Ectodermal cell (in vitro differentiated cells): ENCODE measurements around the gene LMAN1.

Experiments
- H3K27ac ChIP-seq: 2 replicates; pipeline ENCODE4 v1.7.0; 2013; ENCODE audit warnings: mild to moderate bottlenecking, low read depth, low read length; ENCODE audit not compliant: insufficient read depth, poor library complexity, severe bottlenecking
- H3K27me3 ChIP-seq: 2 replicates; pipeline ENCODE4 v1.7.0; 2013; ENCODE audit warnings: mild to moderate bottlenecking, low read length; ENCODE audit not compliant: insufficient read depth, control insufficient read depth, poor library complexity, severe bottlenecking
- H3K36me3 ChIP-seq: one replicate; pipeline ENCODE4 v1.7.0; 2013; ENCODE audit warnings: low read length; ENCODE audit not compliant: control insufficient read depth, insufficient read depth
- H3K4me1 ChIP-seq: one replicate; pipeline ENCODE4 v1.7.0; 2013; ENCODE audit warnings: low read length; ENCODE audit not compliant: control insufficient read depth, insufficient read depth
- H3K4me3 ChIP-seq: 2 replicates; pipeline ENCODE4 v1.7.0; 2013; ENCODE audit warnings: low read depth, low read length, control low read depth; ENCODE audit not compliant: insufficient read depth
- H3K9me3 ChIP-seq: 2 replicates; pipeline ENCODE4 v1.7.0; 2013; ENCODE audit warnings: mild to moderate bottlenecking, low read length, moderate library complexity; ENCODE audit not compliant: control insufficient read depth
- WGBS, 2 experiments: methylation state at CpG; one replicate each; pipeline ENCODE4 v1.1.7; 2013; ENCODE audit warnings: missing lambda C conversion rate in 2 of 2; 5-methylcytosine and 5-hydroxymethylcytosine counted together

The LMAN1 gene

DNA sequence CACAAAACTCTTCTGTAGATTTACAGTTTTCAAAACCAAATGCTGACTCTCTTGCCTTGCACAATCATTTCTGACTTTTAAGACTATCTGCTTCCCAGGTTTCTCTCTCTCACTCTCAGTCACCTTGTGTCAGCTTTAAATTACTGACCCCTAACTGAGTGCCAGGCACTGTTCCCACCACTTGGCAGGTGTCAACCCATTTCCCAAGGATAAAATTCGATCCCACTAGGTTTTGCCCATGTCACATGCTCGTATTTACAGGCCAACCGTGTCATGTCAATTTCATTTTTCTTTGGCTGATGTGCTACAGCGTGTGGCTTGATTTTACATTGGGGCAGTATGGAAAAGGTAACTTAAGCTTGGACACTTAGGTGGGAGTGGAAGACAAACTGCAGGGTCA is 26.1 kb upstream of the LMAN1 start:
- H3K27me3 ChIP-seq = peaks cover 93% of the 10 kb centered on the region
- H3K4me3 ChIP-seq = no peak overlapping the region
- no peaks in the 10 kb centered on the region for H3K9me3 ChIP-seq
- H3K36me3 ChIP-seq = no peaks in the 10 kb centered on the region
- no peak overlapping the region for H3K27ac ChIP-seq
- 86 to 88% methylated on average over 4 of the region's 4 CpGs for WGBS, 2 experiments
- peaks cover 15% of the 10 kb centered on the region for H3K4me1 ChIP-seq

- Histone ChIP-seq H3K4me1 (peaks cover 15% of the 10 kb centered on the region), H3K36me3 (no peaks in the 10 kb centered on the region), H3K27me3 (peaks cover 95% of the 10 kb centered on the region), H3K27ac (no peak overlapping the region), H3K9me3 (no peaks in the 10 kb centered on the region), H3K4me3 (no peak overlapping the region)
- WGBS, 2 experiments = 35 to 39% methylated on average over 6 of the region's 6 CpGs
Measured at GRCh38 chr18:59383851-59384250, 24.8 kb upstream of the LMAN1 start.

GRCh38 chr18:59382383-59382782 is 23.3 kb upstream of the LMAN1 start:
- H3K4me1 ChIP-seq = peaks cover 22% of the 10 kb centered on the region
- no peak overlapping the region for H3K4me3 ChIP-seq
- H3K36me3 ChIP-seq = no peaks in the 10 kb centered on the region
- WGBS, 2 experiments = 85 to 89% methylated on average over 6 to 7 of the region's 7 CpGs
- no peaks in the 10 kb centered on the region for H3K9me3 ChIP-seq
- peaks cover 95% of the 10 kb centered on the region for H3K27me3 ChIP-seq
- no peak overlapping the region for H3K27ac ChIP-seq

DNA sequence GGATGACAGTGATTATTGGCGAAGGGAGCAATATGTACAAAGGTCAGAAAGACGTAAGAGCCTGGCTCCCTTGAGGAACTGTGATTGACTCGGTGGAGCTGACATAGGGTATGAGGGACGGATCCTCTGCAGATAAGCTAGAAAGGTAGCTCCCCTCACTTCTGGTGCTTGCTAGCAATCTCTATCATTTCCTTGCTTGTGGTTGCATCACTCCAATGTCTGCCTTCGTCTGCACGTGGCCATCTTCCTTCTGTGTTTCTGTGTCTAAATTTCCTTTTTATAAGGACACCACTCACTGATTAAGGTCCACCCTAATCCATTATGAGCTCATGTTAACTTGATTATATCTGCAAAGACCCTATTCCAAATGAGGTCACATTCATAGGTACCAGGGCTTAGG is 22.9 kb upstream of the LMAN1 start:
- H3K36me3 ChIP-seq = no peaks in the 10 kb centered on the region
- H3K27me3 ChIP-seq = peaks cover 95% of the 10 kb centered on the region
- no peak overlapping the region for H3K27ac ChIP-seq
- H3K4me3 ChIP-seq = no peak overlapping the region
- H3K4me1 ChIP-seq = peaks cover 24% of the 10 kb centered on the region
- H3K9me3 ChIP-seq = no peaks in the 10 kb centered on the region
- WGBS, 2 experiments = 85 to 89% methylated on average over 6 of the region's 6 CpGs

DNA sequence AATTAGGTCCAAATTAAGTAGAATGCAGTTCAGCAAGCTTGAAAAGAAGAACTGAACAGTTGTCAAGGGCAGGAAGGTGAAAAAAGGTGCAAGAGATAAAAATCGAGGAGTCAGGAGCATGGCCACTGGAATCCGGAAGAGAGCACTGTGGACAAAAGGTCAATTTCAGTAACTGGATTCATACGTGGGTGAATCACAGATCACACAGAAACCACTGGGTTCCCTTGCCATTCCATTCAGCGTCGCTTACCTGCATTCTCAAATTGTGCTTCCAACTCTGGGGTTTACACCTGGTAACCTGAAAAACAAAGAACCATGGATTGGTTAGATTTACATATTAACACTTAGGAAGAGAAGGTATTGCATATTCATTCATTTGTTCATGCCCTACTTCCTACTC is 21.6 kb upstream of the LMAN1 start:
- Histone ChIP-seq H3K27ac (no peak overlapping the region), H3K27me3 (peaks cover 90% of the 10 kb centered on the region)

DNA sequence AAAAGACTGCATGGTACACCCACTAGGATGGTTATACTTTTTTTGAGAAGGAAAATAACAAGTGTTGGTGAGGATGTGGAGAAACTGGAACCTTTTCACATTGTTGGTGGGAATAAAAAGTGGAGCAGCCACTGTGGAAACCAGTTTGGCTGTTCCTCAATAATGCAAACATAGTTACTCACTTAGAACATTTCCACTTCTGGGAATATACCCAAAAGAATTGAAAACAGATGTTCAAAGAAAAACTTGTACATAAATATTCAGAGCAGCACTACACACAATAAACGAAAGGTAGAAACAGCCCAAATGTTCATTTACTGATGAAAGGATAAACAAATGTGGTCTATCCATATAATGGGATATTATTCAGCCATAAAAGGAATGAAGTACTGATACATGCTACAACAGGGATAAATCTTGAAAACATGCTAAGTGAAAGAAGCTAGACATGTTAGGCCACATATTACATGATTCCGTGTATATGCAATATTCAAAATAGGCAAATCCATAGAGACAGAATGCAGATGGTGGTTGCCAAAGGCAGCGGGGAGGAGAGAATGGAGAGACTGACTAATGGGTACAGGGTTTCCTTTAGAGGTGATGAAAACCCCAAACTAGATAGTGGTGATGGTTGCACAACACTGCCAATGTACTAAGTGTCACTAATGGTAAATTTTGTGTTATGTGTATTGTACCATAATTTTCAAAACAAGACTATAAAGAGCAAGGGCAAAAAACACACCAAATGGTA is 20.9 kb upstream of the LMAN1 start:
- 93 to 97% methylated on average over 2 to 3 of the region's 3 CpGs for WGBS, 2 experiments
- no peak overlapping the region for H3K4me3 ChIP-seq
- H3K36me3 ChIP-seq = no peaks in the 10 kb centered on the region
- peaks cover 82% of the 10 kb centered on the region for H3K27me3 ChIP-seq
- no peaks in the 10 kb centered on the region for H3K9me3 ChIP-seq
- peaks cover 31% of the 10 kb centered on the region for H3K4me1 ChIP-seq
- H3K27ac ChIP-seq = no peak overlapping the region

More for the DNA sequence above, 21.6 kb upstream of the LMAN1 start:
- Histone ChIP-seq H3K9me3 (no peaks in the 10 kb centered on the region), H3K36me3 (no peaks in the 10 kb centered on the region), H3K4me3 (no peak overlapping the region), H3K4me1 (peaks cover 26% of the 10 kb centered on the region)
- 87 to 91% methylated on average over 5 of the region's 5 CpGs for WGBS, 2 experiments

DNA sequence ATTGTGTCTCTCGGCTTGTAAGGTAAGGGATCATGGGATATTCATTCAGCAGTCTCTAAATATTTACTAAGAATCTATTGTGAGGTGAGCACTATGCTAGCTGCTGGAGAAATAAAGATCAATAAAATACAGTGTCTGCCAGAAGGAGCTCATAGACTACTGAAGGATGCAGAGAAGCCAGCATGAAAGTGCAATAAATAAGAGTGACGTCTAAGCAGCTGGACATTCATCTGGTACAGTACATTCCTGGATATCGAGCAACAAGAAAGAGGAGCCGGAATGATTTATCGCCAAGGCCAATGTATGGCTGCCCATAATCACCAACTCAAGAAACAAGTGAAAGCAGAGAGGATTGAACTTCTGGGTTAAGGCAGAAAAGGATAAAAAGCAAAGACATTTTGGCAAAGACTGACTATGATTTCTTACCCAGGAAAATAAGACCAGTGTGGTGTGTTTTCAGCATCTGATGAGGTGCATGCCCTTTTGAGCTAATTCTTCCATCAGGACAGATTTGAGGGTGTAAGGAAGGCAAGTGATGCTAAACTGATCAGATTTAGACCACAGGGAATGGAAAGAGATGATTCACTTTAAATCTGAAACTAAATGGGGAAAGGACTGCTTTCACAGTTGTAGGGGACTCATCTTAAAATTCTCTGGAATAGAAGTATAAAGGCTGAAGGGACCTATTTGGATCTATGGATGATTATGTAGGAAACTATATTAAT is 18.7 kb upstream of the LMAN1 start:
- Histone ChIP-seq H3K36me3 (no peaks in the 10 kb centered on the region), H3K27me3 (peaks cover 74% of the 10 kb centered on the region), H3K4me1 (peaks cover 25% of the 10 kb centered on the region), H3K4me3 (no peak overlapping the region), H3K9me3 (no peaks in the 10 kb centered on the region), H3K27ac (no peak overlapping the region)
- WGBS, 2 experiments = 94 to 97% methylated on average over 4 to 5 of the region's 5 CpGs

DNA sequence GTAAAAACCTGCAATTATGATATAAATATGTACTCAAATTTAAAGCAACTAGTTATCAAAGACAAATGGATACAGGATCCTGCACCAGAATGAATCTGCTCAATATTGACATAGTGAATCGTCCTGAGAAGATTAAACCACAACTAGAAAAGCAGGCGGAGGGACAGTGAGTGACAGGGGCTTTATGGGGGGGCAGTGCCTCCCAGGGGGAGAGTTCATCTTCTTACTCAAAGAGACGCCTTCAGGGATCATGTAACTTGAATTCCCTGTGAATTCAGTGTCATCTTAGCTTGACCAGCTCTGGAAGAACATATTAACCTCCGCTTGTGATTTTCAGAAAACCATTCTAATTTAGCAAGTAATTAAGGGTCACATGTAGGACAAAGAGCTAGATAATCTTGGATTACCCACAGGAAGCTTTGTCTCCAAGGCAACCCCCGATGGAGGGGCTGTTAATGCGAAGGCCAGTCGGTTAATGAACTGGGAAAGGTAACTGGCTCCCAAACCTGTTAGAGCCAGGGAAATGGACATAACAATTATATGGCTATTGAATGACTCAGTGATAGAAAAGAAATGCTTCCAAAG is 17.4 kb upstream of the LMAN1 start:
- 32 to 48% methylated on average over 7 of the region's 7 CpGs for WGBS, 2 experiments
- peaks cover 70% of the 10 kb centered on the region for H3K27me3 ChIP-seq
- H3K36me3 ChIP-seq = no peaks in the 10 kb centered on the region
- peak overlapping the region; percentile 22 for H3K27ac ChIP-seq
- H3K9me3 ChIP-seq = no peaks in the 10 kb centered on the region
- no peak overlapping the region for H3K4me3 ChIP-seq
- peaks cover 25% of the 10 kb centered on the region for H3K4me1 ChIP-seq

DNA sequence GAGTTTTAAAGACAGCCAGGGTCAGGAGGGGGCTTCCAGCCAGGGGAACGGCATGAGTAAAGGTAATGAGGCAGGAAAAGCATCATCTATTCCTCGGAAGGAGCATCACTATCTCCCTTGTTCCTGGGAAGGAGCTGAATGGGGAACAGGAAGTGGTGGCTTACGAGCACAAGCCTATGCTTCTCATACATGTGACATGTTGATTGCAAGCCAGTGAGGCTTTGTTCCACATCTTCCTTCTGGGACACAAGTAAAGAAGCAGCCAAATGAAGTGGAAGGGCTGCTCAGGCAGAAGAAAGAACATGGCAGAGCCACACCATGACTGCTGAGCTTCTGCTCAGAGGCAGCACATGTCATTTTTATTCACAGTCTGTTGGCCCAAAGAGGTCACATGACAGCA is 15.1 kb upstream of the LMAN1 start:
- H3K9me3 ChIP-seq = no peaks in the 10 kb centered on the region
- 84 to 90% methylated on average over 3 of the region's 3 CpGs for WGBS, 2 experiments
- H3K4me1 ChIP-seq = peaks cover 25% of the 10 kb centered on the region

GRCh38 chr18:59372975-59373374 is 13.9 kb upstream of the LMAN1 start:
- Histone ChIP-seq H3K36me3 (no peaks in the 10 kb centered on the region), H3K27me3 (peaks cover 48% of the 10 kb centered on the region), H3K4me3 (no peak overlapping the region), H3K27ac (no peak overlapping the region), H3K9me3 (no peaks in the 10 kb centered on the region), H3K4me1 (peaks cover 23% of the 10 kb centered on the region)
- 87 to 88% methylated on average over 2 of the region's 2 CpGs for WGBS, 2 experiments

More for the DNA sequence above, 15.1 kb upstream of the LMAN1 start:
- Histone ChIP-seq H3K36me3 (no peaks in the 10 kb centered on the region), H3K27me3 (peaks cover 60% of the 10 kb centered on the region), H3K4me3 (no peak overlapping the region), H3K27ac (no peak overlapping the region)
